Measurements from ENCODE around the gene CLSTN3.

CLSTN3 gene

GRCh38 chr12:7129872-7130691, at the start of gene CLSTN3:
Gene CLSTN3 (plus strand): TSS chr12:7130371. CDS start chr12:7130649, 278 bp downstream.
- TF ChIP-seq GATA3 (IDR thresholded peaks at IDR 0.05; ENCODE audit: low read depth, low read length) (no peak), GATA2 (IDR thresholded peaks at IDR 0.05; ENCODE audit: low read depth, low read length) (peak; percentile 41; the same call in 1 of the 2 replicates)

GRCh38 chr12:7081037-7081436, 49.1 kb upstream of the CLSTN3 start:
- no peak for TF ChIP-seq GATA2 (IDR thresholded peaks at IDR 0.05; ENCODE audit: low read depth, low read length)
- TF ChIP-seq GATA3 (IDR thresholded peaks at IDR 0.05; ENCODE audit: low read depth, low read length) = no peak

- TF ChIP-seq GATA2 (IDR thresholded peaks at IDR 0.05; ENCODE audit: low read depth, low read length) (no peak), GATA3 (IDR thresholded peaks at IDR 0.05; ENCODE audit: low read depth, low read length) (no peak)
Observed at GRCh38 chr12:7083125-7083524, 47.0 kb upstream of the CLSTN3 start.

GRCh38 chr12:7089196-7089871, 40.8 kb upstream of the CLSTN3 start:
- TF ChIP-seq GATA2 (IDR thresholded peaks at IDR 0.05; ENCODE audit: low read depth, low read length) = no peak
- TF ChIP-seq GATA3 (IDR thresholded peaks at IDR 0.05; ENCODE audit: low read depth, low read length) = no peak

- TF ChIP-seq GATA3 (IDR thresholded peaks at IDR 0.05; ENCODE audit: low read depth, low read length) (no peak), GATA2 (IDR thresholded peaks at IDR 0.05; ENCODE audit: low read depth, low read length) (no peak)
Observed at GRCh38 chr12:7090222-7090998, 39.8 kb upstream of the CLSTN3 start.

- no peak for TF ChIP-seq GATA3 (IDR thresholded peaks at IDR 0.05; ENCODE audit: low read depth, low read length)
- no peak for TF ChIP-seq GATA2 (IDR thresholded peaks at IDR 0.05; ENCODE audit: low read depth, low read length)
Observed at GRCh38 chr12:7091171-7091570, 39.0 kb upstream of the CLSTN3 start.

- TF ChIP-seq GATA2 (IDR thresholded peaks at IDR 0.05; ENCODE audit: low read depth, low read length) = no peak
- no peak for TF ChIP-seq GATA3 (IDR thresholded peaks at IDR 0.05; ENCODE audit: low read depth, low read length)
Observed at GRCh38 chr12:7091660-7092228, 38.4 kb upstream of the CLSTN3 start.

GRCh38 chr12:7092229-7092985, 37.8 kb upstream of the CLSTN3 start, which contains the start of gene C1R:
Gene C1R (minus strand): TSS chr12:7092445. CDS start chr12:7092388, 57 bp downstream.
- TF ChIP-seq GATA2 (IDR thresholded peaks at IDR 0.05; ENCODE audit: low read depth, low read length) (no peak), GATA3 (IDR thresholded peaks at IDR 0.05; ENCODE audit: low read depth, low read length) (no peak)

- no peak for TF ChIP-seq GATA2 (IDR thresholded peaks at IDR 0.05; ENCODE audit: low read depth, low read length)
- no peak for TF ChIP-seq GATA3 (IDR thresholded peaks at IDR 0.05; ENCODE audit: low read depth, low read length)
Observed at GRCh38 chr12:7092986-7093460, 37.1 kb upstream of the CLSTN3 start.

- TF ChIP-seq GATA3 (IDR thresholded peaks at IDR 0.05; ENCODE audit: low read depth, low read length) (no peak), GATA2 (IDR thresholded peaks at IDR 0.05; ENCODE audit: low read depth, low read length) (no peak)
Observed at GRCh38 chr12:7093486-7093885, 36.7 kb upstream of the CLSTN3 start.

GRCh38 chr12:7093892-7094291, 36.3 kb upstream of the CLSTN3 start:
- no peak for TF ChIP-seq GATA3 (IDR thresholded peaks at IDR 0.05; ENCODE audit: low read depth, low read length)
- no peak for TF ChIP-seq GATA2 (IDR thresholded peaks at IDR 0.05; ENCODE audit: low read depth, low read length)

GRCh38 chr12:7096006-7096932, 33.9 kb upstream of the CLSTN3 start:
- TF ChIP-seq GATA3 (IDR thresholded peaks at IDR 0.05; ENCODE audit: low read depth, low read length) (no peak), GATA2 (IDR thresholded peaks at IDR 0.05; ENCODE audit: low read depth, low read length) (no peak)
